Tibial nerve (tissue), 4 donors: ENCODE data around the gene CFAP410.

Source experiments
- CTCF ChIP-seq, 5 experiments: fragments of 200-600 bp in 3 of 5; fragments of 450-650 bp in 2 of 5; sonication (generic) in 3 of 5; IDR thresholded peaks; one replicate each; pipeline ENCODE4 v1.5.1; 2016 to 2019; ENCODE audit warnings: antibody characterized with exemption in 5 of 5, mild to moderate bottlenecking in 3 of 5, moderate library complexity in 2 of 5
- EP300 ChIP-seq, 2 donors: sonication (generic); formaldehyde crosslinking; IDR thresholded peaks; one replicate each; pipeline ENCODE4 v1.6.1; 2017; ENCODE audit warnings: antibody characterized with exemption in 2 of 2, mild to moderate bottlenecking in 1 of 2
- POLR2A ChIP-seq, 2 donors: fragments of 450-650 bp; IDR thresholded peaks; one replicate each; pipeline ENCODE4 v1.6.1; 2017; ENCODE audit warnings: antibody characterized with exemption in 2 of 2, mild to moderate bottlenecking in 2 of 2, moderate library complexity in 2 of 2

GRCh38 chr21:44326272-44326647 lies 12.9 kb downstream of the CFAP410 start:
- TF ChIP-seq CTCF (IDR thresholded peaks at IDR 0.05) (no peak), POLR2A (IDR thresholded peaks at IDR 0.05) (no peak), EP300 (IDR thresholded peaks at IDR 0.05) (no peak)
